ENCODE measurements around the gene BRME1. TPM values are rescaled to one million over a fixed set of nuclear protein-coding genes. Genes with fewer than 3 reads are reported as not detected.
A peak's percentile ranks its signal among the peaks of the same experiment; 100 is the strongest.
"Not testable (repeated sequence)": the region's sequence is repeated elsewhere in the genome, so short reads cannot be mapped to it uniquely, and the experiment has no call there.

Gene BRME1
- total RNA-seq, 2 donors from 2014 or later, result 0.28 to 0.70 TPM

DNA sequence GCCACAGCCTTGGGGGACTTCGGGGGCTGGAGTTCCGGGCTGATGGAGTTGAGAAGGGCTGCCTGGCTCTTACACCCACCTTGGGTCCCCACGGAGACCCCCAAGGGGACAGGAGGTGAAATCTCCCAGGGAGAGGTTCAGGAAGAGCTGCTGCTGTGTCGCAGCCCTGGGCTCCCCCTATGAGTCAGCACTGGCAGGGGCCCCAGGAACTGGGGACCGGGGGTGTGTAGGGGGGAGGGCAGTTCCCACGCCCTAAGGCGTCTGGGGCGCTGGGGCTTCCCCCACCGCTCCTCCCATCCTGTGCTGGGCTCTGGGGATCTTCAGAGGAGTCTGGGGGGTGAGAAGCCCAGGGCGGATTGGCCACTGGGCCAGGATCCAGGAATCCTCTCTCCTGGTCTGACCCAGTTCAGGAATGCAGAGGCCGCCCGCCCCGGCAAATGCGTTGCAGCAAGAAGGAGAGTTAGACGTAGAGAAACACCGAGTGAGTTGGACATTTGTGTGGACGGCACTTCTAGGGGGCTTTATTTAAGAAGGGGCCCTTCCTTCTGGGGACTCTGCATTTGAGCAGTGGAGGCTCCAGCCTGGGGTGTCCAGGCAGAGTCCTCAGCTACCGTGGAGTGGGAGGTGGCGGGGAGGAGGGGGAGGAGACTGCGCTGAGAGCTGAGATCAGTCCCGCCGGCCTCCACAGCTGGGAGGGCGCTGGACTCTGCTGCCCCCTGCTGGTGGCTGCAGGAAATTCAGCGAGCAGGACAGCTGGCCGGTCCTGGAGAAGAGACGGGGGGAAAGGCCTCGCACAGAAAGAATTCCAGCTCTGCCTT lies 44.0 kb downstream of the BRME1 start:
- Histone ChIP-seq H3K9me3 (no peaks in the 10 kb centered on the region), H3K27me3 (no peaks in the 10 kb centered on the region), H3K4me3 (peak overlapping the region; percentile 22 to 40), H3K27ac (peak overlapping the region; percentile 89), H3K4me1 (peaks cover 0 to 24% of the 10 kb centered on the region in 2 donors), H3K36me3 (no peaks in the 10 kb centered on the region)
- TF ChIP-seq CTCF (IDR thresholded peaks at IDR 0.05), result peak; percentile 97 to 99
- DNase-seq (ENCODE audit: low spot score), result peak; percentile 95

- Histone ChIP-seq H3K27me3 (no peaks in the 10 kb centered on the region), H3K4me3 (peak overlapping the region; percentile 22 to 40), H3K4me1 (peaks cover 0 to 23% of the 10 kb centered on the region in 2 donors), H3K9me3 (no peaks in the 10 kb centered on the region), H3K36me3 (no peaks in the 10 kb centered on the region), H3K27ac (peak overlapping the region; percentile 89)
- TF ChIP-seq CTCF (IDR thresholded peaks at IDR 0.05), result no peak
- no peak for DNase-seq (ENCODE audit: low spot score)
Observed at GRCh38 chr19:13861392-13861713, 44.6 kb downstream of the BRME1 start.

DNA sequence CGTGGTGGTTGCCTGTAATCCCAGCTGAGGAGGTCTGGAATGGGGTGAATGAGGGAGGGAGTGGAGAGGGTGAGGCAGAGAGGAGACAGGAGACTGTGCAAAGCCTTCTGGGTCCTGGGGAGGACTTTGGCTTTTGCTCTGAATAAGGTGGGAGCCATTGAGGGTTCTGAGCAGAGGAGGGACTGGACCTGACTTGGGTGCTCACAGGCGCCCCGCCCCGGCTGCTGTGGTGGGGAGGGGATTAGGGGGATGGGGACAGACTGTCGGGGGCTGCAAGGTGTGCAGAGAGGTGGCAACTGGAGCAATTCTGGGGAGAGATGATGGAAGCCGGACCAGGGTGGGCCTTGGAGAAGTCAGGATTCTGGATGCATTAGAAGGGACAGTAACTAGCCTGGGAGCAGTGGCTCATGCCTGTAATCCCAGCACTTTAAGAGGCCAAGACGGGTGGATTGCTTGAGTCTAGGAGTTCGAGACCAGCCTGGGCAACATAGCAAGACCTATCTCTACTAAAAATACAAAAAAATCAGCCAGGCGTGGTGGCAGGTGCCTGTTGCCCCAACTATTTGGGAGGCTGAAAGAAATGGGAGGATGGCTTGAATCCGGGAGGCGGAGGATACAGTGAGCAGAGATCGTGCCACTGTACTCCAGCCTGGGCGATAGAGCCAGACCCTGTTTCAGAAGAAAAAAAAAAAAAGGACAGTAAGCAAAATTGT lies 45.1 kb downstream of the BRME1 start:
- H3K27me3 ChIP-seq, result no peaks in the 10 kb centered on the region
- H3K27ac ChIP-seq, result peak overlapping the region; percentile 89
- peak overlapping the region in 1 of 2 donors; percentile 40 for H3K4me3 ChIP-seq
- no peaks in the 10 kb centered on the region for H3K36me3 ChIP-seq
- H3K4me1 ChIP-seq, result peaks cover 0 to 19% of the 10 kb centered on the region in 2 donors
- TF ChIP-seq CTCF (IDR thresholded peaks at IDR 0.05), result no peak
- H3K9me3 ChIP-seq, result no peaks in the 10 kb centered on the region
- DNase-seq (ENCODE audit: low spot score), result no peak

DNA sequence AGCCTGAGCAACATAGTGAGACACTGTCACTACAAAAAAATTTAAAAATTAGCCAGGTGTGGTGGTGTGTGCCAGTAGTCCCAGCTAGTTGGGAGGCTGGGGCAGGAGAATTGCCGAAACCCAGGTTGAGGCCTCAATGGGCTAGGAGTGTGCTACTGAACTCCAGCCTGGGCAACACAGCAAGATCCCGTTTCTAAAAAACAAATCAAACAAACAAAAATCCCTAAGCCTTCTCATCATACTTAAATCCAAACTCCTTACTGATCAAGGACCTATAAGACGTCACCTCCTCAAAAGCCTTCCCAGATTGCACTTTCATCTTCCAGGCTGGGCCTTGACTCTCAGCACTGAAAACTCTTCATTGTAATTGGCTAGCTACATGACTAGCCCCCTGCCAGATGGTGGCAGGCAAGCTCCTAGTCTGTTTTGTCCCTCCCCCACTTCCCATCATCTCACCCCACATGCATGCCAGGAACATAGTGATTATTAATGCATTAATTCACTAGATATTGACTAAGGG lies 46.5 kb downstream of the BRME1 start:
- H3K27ac ChIP-seq, result no peak overlapping the region
- H3K36me3 ChIP-seq, result no peaks in the 10 kb centered on the region
- no peaks in the 10 kb centered on the region for H3K9me3 ChIP-seq
- DNase-seq (ENCODE audit: low spot score), result no peak
- H3K4me3 ChIP-seq, result no peak overlapping the region
- H3K4me1 ChIP-seq, result peaks cover 0 to 15% of the 10 kb centered on the region in 2 donors
- H3K27me3 ChIP-seq, result no peaks in the 10 kb centered on the region
- TF ChIP-seq CTCF (IDR thresholded peaks at IDR 0.05), result no peak

DNA sequence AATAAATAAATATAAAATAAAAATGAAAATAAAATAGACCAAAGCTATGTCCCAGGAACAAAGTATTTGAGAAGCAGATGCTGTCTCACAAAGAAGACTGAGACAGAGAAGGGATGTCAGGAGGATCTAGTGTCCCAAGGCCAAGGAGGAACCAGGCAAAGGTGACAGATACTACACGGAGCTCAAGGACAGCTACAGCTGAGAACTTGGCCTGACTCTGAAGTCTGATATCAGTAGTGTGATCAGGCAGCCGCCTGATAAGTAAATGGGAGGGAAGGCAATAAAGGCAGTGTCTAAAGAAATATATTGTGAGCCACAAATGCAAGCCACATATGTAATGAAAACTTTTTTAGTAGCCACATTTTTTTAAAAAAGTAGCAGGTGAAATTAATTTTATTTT lies 49.4 kb downstream of the BRME1 start:
- TF ChIP-seq CTCF (IDR thresholded peaks at IDR 0.05), result no peak
- Histone ChIP-seq H3K36me3 (no peaks in the 10 kb centered on the region), H3K27me3 (no peaks in the 10 kb centered on the region), H3K4me3 (no peak overlapping the region), H3K9me3 (no peaks in the 10 kb centered on the region), H3K4me1 (peaks cover 0 to 19% of the 10 kb centered on the region in 2 donors), H3K27ac (no peak overlapping the region)
- DNase-seq (ENCODE audit: low spot score), result no peak

DNA sequence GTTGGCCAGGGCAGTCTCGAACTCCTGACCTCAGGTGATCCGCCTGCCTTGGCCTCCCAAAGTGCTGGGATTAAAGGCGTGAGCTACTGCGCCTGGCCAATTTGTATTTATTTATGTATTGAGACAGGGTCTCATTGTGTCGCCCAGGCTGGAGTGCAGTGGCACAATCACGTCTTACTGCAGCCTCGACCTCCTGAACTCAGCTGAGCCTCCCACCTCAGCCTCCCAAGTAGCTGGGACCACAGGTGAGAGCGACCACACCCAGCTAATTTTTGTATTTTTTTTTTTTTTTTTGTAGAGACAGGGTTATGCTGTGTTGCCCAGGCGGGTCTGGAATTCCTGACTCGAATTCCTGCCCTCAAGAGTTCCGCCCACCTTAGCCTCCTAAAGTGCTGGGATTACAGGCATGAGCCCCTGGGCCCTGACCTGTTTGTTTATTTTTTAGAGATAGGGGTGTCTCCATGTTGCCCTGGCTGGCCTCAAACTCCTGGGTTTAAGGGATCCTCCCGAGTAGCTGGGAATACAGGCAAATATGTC lies 53.7 kb downstream of the BRME1 start:
- DNase-seq (ENCODE audit: low spot score); H3K9me3 ChIP-seq; H3K36me3 ChIP-seq; H3K4me3 ChIP-seq; H3K27me3 ChIP-seq: not testable (repeated sequence)
- H3K27ac ChIP-seq, result peak overlapping the region; percentile 98 to 100
- peaks cover 0 to 47% of the 10 kb centered on the region in 2 donors for H3K4me1 ChIP-seq

DNA sequence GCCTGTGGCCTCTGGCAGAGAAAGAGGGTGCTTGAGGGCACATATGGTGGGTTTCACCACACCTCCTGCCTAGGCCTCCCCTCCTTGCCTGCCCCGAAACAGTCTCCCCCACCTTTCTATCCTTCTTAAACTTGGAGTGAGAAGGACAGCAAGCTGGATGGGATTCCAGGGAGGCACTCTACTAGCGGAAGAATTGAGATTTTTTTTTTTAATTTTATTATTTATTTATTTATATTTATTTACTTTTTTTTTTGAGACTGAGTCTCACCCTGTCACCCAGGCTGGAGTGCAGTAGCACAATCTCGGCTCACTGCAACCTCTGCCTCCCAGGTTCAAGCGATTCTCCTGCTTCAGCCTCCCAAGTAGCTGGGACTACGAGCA lies 54.2 kb downstream of the BRME1 start:
- not testable (repeated sequence) for H3K36me3 ChIP-seq; DNase-seq (ENCODE audit: low spot score); H3K9me3 ChIP-seq; H3K4me3 ChIP-seq; H3K27me3 ChIP-seq
- H3K4me1 ChIP-seq, result peaks cover 0 to 52% of the 10 kb centered on the region in 2 donors
- peak overlapping the region; percentile 98 to 100 for H3K27ac ChIP-seq

Data from right atrium auricular region (tissue), 2 donors.